Brain microvascular endothelial cell (primary cell): Measurements from ENCODE around the gene NRXN3.

ENCODE experiments used
- DNase-seq: peaks from one replicate; pipeline ENCODE4 v3.0.0-alpha.2; 2020
- H3K27ac ChIP-seq: fragments of 250-450 bp; sonication (Bioruptor Pico); 2 replicates; pipeline ENCODE4 v1.5.1; 2020; ENCODE audit warnings: mild to moderate bottlenecking, moderate library complexity
- H3K27me3 ChIP-seq: fragments of 250-450 bp; sonication (Bioruptor Pico); replicated peaks from 2 replicates; pipeline ENCODE4 v1.5.1; 2020; ENCODE audit warnings: mild to moderate bottlenecking
- H3K36me3 ChIP-seq: fragments of 250-450 bp; sonication (Bioruptor Pico); replicated peaks from 2 replicates; pipeline ENCODE4 v1.5.1; 2020; ENCODE audit warnings: mild to moderate bottlenecking
- H3K4me3 ChIP-seq: 2 replicates; pipeline ENCODE4 v1.5.1; 2011; ENCODE audit warnings: low read depth, mild to moderate bottlenecking, control low read depth, low read length, moderate library complexity
- CTCF ChIP-seq: IDR thresholded peaks from 2 replicates; pipeline ENCODE4 v1.5.1; 2011; ENCODE audit warnings: low read depth, mild to moderate bottlenecking, moderate library complexity, low read length, control low read depth, inconsistent platforms; ENCODE audit errors: missing control alignments
- in situ Hi-C: cut with HindIII; loops from 2 replicates; pipeline ENCODE4 v1.10.0; 2017; ENCODE audit warnings: low sequenced_read_pairs, low pct_ligation_motif_present

NRXN3 gene

GRCh38 chr14:79665556-79665955, 1495.4 kb downstream of the NRXN3 start:
- Histone ChIP-seq H3K36me3 (no peaks in the 10 kb centered on the region), H3K4me3 (no peak overlapping the region), H3K27me3 (no peaks in the 10 kb centered on the region), H3K27ac (no peak overlapping the region)
- TF ChIP-seq CTCF, result no peak
- in situ Hi-C loops, result no loop called here
- DNase-seq, result no peak

- in situ Hi-C loops, result no loop called here
- DNase-seq, result no peak
- TF ChIP-seq CTCF, result no peak
- Histone ChIP-seq H3K27ac (no peak overlapping the region), H3K4me3 (no peak overlapping the region), H3K27me3 (no peaks in the 10 kb centered on the region), H3K36me3 (no peaks in the 10 kb centered on the region)
Observed at GRCh38 chr14:79668951-79669350, 1498.8 kb downstream of the NRXN3 start.

DNA sequence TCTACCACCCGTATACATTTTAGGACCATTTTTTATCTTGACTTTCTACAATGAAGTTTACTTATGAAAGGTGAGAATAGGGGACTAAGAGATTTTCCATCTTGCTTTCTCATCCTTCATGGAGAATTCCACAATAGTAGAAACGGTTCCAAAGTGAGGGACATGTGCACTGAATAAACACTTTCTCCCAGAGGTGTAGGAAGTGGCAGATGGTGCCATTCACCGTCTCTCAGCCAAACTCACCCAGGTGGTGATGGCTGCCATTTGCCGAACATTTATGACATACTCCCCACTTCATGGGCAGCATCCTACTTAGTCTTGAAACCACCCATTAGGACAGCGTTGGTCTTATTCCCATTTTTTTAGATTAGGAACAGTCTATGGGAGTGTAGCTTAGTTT, 1500.6 kb downstream of the NRXN3 start:
- TF ChIP-seq CTCF, result no peak

GRCh38 chr14:79680087-79680486, 1509.9 kb downstream of the NRXN3 start:
- no peak for TF ChIP-seq CTCF
- Histone ChIP-seq H3K36me3 (no peaks in the 10 kb centered on the region), H3K27me3 (no peaks in the 10 kb centered on the region), H3K4me3 (no peak overlapping the region), H3K27ac (no peak overlapping the region)
- no peak for DNase-seq
- in situ Hi-C loops, result no loop called here

More for the DNA sequence above, 1500.6 kb downstream of the NRXN3 start:
- H3K27ac ChIP-seq, result no peak overlapping the region
- H3K27me3 ChIP-seq, result no peaks in the 10 kb centered on the region
- no peak overlapping the region for H3K4me3 ChIP-seq
- no peaks in the 10 kb centered on the region for H3K36me3 ChIP-seq
- DNase-seq, result no peak
- in situ Hi-C loops, result no loop called here

DNA sequence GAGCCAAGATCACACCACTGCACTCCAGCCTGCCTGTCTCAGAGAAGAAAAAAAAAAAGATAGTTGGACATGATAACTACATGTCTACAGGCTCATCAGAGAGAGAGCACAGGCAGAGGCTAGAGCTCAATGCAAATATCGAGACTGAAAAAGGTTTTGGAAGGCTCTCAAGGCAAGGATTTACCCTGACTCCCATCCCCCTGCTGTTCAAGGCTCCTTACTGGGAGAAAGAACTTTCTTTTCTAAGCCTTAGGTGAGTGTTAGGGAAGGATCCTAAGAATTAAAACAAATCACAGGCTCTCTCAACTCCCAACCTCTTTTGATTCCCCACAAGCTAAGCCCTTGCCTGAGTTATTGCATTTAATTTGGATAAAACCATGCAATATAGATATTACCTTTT, 1516.0 kb downstream of the NRXN3 start:
- no peak for DNase-seq
- Histone ChIP-seq H3K4me3 (no peak overlapping the region), H3K27ac (no peak overlapping the region), H3K27me3 (no peaks in the 10 kb centered on the region), H3K36me3 (no peaks in the 10 kb centered on the region)
- TF ChIP-seq CTCF, result no peak
- in situ Hi-C loops, result no loop called here

DNA sequence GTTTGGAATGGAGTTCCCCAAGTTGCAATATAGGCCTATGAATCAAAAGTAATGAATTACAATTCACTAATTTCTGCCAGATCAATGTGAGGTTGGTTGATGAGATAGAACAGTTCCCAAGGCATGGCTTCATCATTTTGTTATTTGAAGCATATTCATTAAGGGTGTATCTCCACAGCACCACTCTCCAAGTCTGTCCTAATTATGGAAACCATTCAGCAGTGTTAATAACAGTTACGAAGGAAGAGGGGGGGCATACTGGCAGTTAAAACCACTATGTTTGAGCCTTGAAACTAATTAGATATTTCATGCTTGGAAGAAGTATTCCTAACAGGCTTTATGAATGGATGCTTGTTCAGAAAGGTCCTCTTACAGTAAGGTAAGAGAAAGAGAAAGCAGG, 1520.8 kb downstream of the NRXN3 start:
- Histone ChIP-seq H3K27me3 (no peaks in the 10 kb centered on the region), H3K36me3 (no peaks in the 10 kb centered on the region), H3K4me3 (no peak overlapping the region), H3K27ac (no peak overlapping the region)
- no peak for TF ChIP-seq CTCF
- in situ Hi-C loops, result no loop called here
- no peak for DNase-seq
